ENCODE measurements around the gene TMEM106B.

- peak; percentile 88 for TF ChIP-seq POLR2A (IDR thresholded peaks at IDR 0.05; ENCODE audit: low read depth, low read length)
- TF ChIP-seq CTCF (IDR thresholded peaks at IDR 0.05; ENCODE audit: extremely low read depth in 1 of 2, insufficient read depth in 1 of 2, low read depth in 1 of 2, low read length in 2 of 2) = no peak
- no peak for TF ChIP-seq EZH2 (IDR thresholded peaks at IDR 0.05; ENCODE audit: borderline replicate concordance, low read depth, low read length, severe bottlenecking)
These were observed at the start of gene TMEM106B for GRCh38 chr7:12211054-12211710.

All from endothelial cell of umbilical vein (primary cell).